Fibroblast of upper back skin (primary cell): ENCODE data around the gene FBXL7.

Experiments
- DNase-seq: peaks from one replicate; pipeline ENCODE4 v3.0.0-alpha.2; 2013

Gene FBXL7

GRCh38 chr5:15787681-15788080 lies 287.7 kb downstream of the FBXL7 start:
- DNase-seq: peak; percentile 26

DNA sequence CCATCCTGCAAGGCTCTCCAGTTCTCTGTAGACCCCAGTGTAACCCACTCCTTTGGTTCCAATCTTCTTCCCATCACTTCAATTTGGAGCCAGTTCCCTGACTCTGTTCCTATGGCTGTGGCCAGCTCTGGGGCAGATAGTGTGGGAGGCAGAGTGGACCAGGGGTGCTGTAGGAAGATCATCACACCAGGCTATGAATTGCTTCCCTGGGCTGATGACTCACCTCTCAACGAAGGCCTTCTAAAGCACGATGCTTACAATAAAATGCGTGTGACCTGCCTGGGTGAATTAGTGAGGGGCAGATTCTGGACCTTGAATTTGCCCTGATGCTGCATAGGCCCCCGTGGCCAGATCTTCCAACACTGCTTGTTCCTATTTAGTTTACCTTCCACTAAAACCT lies 289.7 kb downstream of the FBXL7 start:
- DNase-seq: peak; percentile 20

- peak; percentile 23 for DNase-seq
Measured at GRCh38 chr5:15790446-15791018, 290.6 kb downstream of the FBXL7 start.

GRCh38 chr5:15791274-15791673 lies 291.3 kb downstream of the FBXL7 start:
- no peak for DNase-seq

DNA sequence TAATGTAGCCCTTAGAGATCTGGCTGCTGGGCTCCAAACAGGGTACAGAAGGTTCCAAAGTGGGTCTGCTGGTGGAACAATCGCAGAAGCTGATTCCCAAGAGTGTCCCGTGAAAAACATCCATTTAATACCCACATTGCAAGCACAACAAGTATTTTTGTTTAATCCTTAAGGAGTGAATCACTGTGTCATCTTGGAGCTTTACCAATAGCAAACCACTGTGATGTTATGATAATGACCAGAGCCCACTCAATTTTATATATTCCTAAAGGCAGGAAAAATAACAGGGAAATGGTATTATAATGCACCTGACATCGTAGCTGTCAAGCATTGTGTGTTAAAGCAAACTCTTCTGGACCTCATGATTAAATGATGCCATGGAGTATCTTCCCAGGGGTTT lies 291.9 kb downstream of the FBXL7 start:
- peak; percentile 64 for DNase-seq

DNA sequence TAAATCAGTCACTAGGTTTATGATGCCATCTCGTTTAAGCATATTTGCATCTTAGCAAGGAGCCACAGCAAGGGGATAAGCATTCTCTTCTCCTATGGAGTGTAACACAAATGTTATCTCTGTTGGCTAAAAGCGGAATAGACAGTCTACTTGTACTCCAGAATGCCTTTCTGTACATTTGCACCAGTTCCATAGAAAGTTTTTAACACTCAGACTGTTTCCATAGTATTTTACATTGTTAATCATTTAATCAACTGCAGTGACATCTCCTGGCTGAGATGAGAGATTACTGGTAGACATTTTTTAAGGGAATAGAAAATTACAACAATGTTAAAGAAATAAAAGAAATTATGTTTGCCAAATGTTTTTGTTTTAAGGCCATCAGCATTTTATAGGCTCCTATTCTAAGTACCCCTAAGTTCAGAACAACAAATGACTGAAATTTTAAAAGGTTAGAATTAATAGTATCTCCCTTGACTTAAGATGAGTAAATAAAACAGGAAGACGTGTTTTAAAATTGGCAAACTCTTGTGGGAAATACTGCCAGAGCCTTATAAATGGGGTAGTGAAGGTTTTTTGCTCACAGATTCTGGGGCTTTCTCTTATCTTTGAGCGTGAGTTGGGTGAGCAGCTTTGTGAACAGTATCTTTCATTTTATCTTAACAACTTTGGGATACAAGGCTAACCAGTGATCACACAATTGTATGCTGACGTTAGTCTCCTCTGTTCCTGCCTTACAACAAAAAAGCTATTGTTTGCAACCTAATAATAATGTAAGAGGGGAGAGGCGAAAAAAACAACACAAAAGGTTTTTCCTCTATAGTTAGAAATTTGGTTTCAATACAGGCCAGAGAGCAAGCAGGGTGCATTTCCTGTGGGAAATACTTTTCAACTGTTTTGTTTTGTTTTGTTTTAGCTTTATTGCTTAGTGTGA lies 294.3 kb downstream of the FBXL7 start:
- peak; percentile 41 for DNase-seq

- no peak for DNase-seq
Measured at GRCh38 chr5:15796096-15796495, 296.1 kb downstream of the FBXL7 start.

GRCh38 chr5:15796557-15796956 lies 296.6 kb downstream of the FBXL7 start:
- no peak for DNase-seq

- no peak for DNase-seq
Measured at GRCh38 chr5:15797116-15797515, 297.1 kb downstream of the FBXL7 start.

DNA sequence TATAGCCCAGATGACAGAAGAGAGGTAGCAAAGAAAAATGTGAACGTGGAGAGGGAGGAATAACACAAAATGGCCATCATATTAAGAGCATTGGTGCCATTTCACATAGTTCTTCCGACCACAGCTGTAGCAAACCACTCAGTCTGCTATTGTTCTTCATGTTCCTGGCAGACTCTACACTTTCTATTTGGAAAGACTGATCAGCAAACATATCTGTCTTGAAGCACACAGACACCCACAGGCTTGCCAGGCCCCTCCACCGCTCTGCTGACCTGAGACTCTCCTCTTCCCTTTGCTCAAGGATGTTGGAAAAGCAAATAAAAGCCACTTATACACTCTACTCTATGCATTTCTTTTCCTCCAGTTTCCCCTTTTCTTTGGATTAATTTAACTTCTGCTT lies 298.0 kb downstream of the FBXL7 start:
- peak; percentile 23 for DNase-seq

DNA sequence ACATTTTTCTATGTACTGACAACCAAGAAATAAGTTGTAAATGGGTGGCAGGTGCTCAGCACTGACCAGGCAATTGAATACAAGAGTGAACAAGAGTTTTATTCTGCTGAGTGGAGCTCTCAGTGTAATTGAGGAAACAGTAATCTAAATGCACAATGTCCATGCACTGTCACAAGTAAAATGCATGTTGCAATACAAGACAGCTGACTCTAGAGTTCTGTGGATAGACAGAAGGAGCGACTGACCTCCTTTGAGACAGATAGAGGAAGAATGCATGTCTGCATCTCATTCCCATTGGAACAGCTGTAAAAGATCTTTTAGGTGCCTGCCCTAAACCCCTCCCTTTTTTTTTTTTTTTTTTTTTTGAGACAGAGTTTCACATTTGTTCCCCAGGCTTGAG lies 299.0 kb downstream of the FBXL7 start:
- DNase-seq: no peak

GRCh38 chr5:15799612-15800011 lies 299.6 kb downstream of the FBXL7 start:
- no peak for DNase-seq

DNA sequence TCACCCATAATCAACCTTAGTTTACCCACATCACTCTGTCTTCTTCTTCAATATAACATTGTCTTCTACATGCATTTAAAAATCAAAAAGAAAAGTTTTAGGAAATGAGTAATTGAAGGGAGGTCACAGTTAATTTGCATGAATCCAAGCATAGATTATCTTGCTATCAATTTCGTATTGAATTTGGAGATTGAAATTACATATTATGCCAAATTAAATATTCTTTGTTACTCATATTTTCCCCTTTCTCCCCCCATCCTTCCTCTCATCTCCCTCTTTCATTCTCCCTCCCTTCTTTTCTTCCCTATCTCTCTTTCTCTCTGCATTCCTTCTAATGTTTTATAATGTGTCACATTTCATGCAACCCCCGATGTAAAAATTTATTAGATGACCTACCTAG lies 303.3 kb downstream of the FBXL7 start:
- no peak for DNase-seq

DNA sequence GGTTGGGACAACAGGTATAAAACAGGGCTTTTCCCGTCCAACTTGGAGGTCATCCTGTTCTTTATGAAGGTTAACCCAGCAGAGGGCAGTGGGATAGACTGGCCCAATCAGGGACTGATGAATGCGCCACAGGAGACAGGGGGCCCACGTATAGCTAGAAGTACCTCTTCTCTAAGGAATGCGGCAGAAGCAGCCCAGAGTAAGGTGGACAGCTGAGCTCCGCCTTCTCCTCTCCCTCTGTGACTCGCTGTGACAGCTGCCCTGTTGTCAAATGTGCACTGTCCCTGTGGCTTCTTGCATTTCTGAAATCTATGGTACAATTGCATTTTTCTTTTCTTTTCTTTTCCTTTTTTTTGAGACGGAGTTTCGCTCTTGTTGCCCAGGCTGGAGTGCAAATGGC lies 306.6 kb downstream of the FBXL7 start:
- DNase-seq: no peak

DNA sequence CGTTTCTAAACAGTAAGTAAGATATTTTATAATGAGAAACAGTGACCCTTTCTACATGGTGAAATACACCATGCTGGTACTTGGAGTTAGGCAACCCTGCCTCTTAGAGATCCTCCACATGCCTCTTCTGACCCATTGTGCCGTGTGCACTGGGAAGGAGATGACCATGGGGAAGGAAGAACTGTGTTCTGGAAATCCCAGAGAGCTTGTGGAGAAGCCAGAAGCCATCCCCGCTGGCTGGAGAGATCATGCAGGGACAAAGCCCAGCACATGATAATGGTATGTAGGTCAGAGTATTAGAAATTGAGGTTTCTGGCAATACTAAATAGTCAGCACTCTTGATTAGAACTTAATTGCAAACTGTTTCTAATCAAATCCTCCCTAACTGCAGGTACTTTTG lies 307.3 kb downstream of the FBXL7 start:
- DNase-seq: peak; percentile 45

- DNase-seq: peak; percentile 86
Measured at GRCh38 chr5:15807871-15808270, 307.9 kb downstream of the FBXL7 start.

- DNase-seq: no peak
Measured at GRCh38 chr5:15808577-15808976, 308.6 kb downstream of the FBXL7 start.

GRCh38 chr5:15819617-15820016 lies 319.6 kb downstream of the FBXL7 start:
- DNase-seq: no peak

- DNase-seq: peak; percentile 64
Measured at GRCh38 chr5:15821506-15821905, 321.5 kb downstream of the FBXL7 start.

- peak; percentile 44 for DNase-seq
Measured at GRCh38 chr5:15823398-15823797, 323.4 kb downstream of the FBXL7 start.

- DNase-seq: no peak
Measured at GRCh38 chr5:15827741-15828140, 327.8 kb downstream of the FBXL7 start.

DNA sequence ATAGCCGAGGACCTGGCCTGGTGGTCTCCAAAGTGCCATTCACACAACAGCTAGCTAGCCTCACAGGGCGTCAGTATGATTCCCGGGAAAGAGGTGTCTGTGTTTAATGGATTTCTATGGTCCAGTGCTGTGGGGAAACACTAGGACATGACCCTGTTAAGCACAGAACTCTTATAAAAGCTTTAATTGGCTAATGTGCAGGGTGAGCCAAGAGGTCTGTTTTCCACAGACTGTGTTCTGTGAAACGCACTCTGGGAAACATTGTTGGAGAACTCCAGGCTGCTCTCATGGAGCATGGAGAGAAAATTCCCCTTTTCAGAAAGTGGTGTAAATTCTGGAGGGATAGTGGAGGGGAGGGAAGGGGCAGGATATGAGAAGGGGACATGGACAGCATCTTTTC lies 331.4 kb downstream of the FBXL7 start:
- no peak for DNase-seq

DNA sequence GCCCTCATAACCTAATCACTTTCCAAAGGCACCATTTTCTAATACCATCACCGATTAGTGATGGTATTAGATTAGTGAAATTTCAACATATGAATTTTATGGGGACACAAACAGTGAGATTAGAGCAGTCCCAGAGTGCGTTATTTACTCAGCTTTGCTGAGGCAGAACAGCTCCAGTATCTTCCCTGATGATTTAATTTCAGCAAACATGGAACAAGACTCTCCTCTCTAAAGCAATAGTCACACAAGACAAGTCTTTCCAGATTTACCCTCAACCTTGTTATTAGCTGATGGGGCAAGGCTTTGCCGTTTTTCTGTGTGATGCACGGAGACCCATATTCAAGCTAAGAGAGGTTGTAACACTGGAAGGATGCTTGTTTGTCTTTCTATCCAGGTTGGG lies 333.4 kb downstream of the FBXL7 start:
- no peak for DNase-seq

DNA sequence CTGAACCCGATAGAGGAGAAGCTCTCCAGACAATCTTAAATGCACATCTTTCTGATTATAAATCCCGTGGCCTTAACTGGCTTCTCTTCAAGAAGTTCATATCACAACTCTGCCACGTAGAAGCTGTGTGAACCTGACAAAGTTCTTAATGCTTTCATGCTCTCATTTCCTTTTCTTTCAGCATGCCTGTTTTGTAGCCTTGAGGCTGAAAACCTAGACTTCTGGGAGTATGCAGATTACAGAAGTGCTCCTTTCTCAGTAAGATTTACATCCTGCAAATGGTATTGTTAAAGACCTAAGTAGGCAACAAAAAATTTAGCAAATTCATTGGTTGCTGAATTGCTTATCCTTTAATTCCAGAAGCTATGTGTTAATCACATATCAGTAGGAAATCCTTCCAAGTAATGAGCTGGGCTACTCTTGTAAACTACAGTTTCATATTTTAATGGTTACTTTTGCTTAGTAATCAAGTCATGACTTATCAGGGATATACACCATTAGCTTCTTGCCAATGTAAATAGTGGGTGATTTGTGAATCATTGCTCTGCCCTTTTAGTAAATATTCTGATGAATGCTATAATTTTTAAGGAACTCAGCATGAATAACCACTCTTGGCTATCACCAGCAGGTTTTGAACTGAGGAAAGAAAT lies 334.7 kb downstream of the FBXL7 start:
- DNase-seq: peak; percentile 75
